LNCAP (cell line): ENCODE data around the gene HIC1.

Source experiments
- CTCF ChIP-seq: fragments of 450-650 bp; IDR thresholded peaks from 2 replicates; pipeline ENCODE4 v1.5.1; 2017; ENCODE audit warnings: mild to moderate bottlenecking

The HIC1 gene

GRCh38 chr17:2047590-2047989, 7.3 kb upstream of the HIC1 start:
- no peak for TF ChIP-seq CTCF

GRCh38 chr17:2048805-2049204, 6.1 kb upstream of the HIC1 start:
- no peak for TF ChIP-seq CTCF

GRCh38 chr17:2049333-2050299, 5.3 kb upstream of the HIC1 start:
- TF ChIP-seq CTCF: no peak

- TF ChIP-seq CTCF: no peak
Measured at GRCh38 chr17:2050300-2051060, 4.4 kb upstream of the HIC1 start.

- TF ChIP-seq CTCF: no peak
Measured at GRCh38 chr17:2051061-2051932, 3.6 kb upstream of the HIC1 start.

GRCh38 chr17:2051933-2052559, 2.9 kb upstream of the HIC1 start:
- no peak for TF ChIP-seq CTCF
